GM21367 (cell line): ENCODE data around the gene JAK3.

Experiments used
- ATAC-seq: cut with Tn5 transposase; IDR thresholded peaks from one replicate; pipeline ENCODE4 v1.9.1; 2021; ENCODE audit not compliant: unreplicated experiment

JAK3 gene

GRCh38 chr19:17841810-17842662, 5.7 kb downstream of the JAK3 start:
- ATAC-seq, result no peak

GRCh38 chr19:17841371-17841809, 6.4 kb downstream of the JAK3 start:
- ATAC-seq, result no peak

- no peak for ATAC-seq
Measured at GRCh38 chr19:17840019-17840418, 7.8 kb downstream of the JAK3 start.

GRCh38 chr19:17837972-17838371, 9.8 kb downstream of the JAK3 start:
- ATAC-seq, result no peak

GRCh38 chr19:17836530-17836929, 11.3 kb downstream of the JAK3 start:
- ATAC-seq, result no peak

- no peak for ATAC-seq
Measured at GRCh38 chr19:17835182-17836006, 12.4 kb downstream of the JAK3 start.

GRCh38 chr19:17834350-17835181, 13.2 kb downstream of the JAK3 start:
- ATAC-seq, result no peak

- ATAC-seq, result no peak
Measured at GRCh38 chr19:17832443-17833208, 15.2 kb downstream of the JAK3 start.

- ATAC-seq, result no peak
Measured at GRCh38 chr19:17831419-17831888, 16.3 kb downstream of the JAK3 start.

GRCh38 chr19:17830567-17831418, 17.0 kb downstream of the JAK3 start:
- ATAC-seq, result no peak

- no peak for ATAC-seq
Measured at GRCh38 chr19:17829855-17830566, 17.8 kb downstream of the JAK3 start.

GRCh38 chr19:17826508-17827056, 21.2 kb downstream of the JAK3 start:
- no peak for ATAC-seq

GRCh38 chr19:17824339-17824738, 23.4 kb downstream of the JAK3 start:
- no peak for ATAC-seq

- no peak for ATAC-seq
Measured at GRCh38 chr19:17821190-17821589, 26.6 kb downstream of the JAK3 start, which contains the start of gene INSL3. Gene INSL3 (minus strand): TSS chr19:17821519. CDS start chr19:17821506, 13 bp downstream.

- ATAC-seq, result no peak
Measured at GRCh38 chr19:17817668-17818363, 30.0 kb downstream of the JAK3 start.

- ATAC-seq, result no peak
Measured at GRCh38 chr19:17812099-17812498, 35.7 kb downstream of the JAK3 start.

GRCh38 chr19:17811681-17812080, 36.1 kb downstream of the JAK3 start:
- no peak for ATAC-seq

- ATAC-seq, result no peak
Measured at GRCh38 chr19:17811103-17811502, 36.7 kb downstream of the JAK3 start.
